ENCODE measurements around the gene HOGA1.
"Not testable (repeated sequence)": the region's sequence is repeated elsewhere in the genome, so short reads cannot be mapped to it uniquely, and the experiment has no call there.

The HOGA1 gene

GRCh38 chr10:97640174-97640867, 56.1 kb downstream of the HOGA1 start, which contains the start of gene PI4K2A:
TSS of gene PI4K2A (plus strand) at chr10:97640671. CDS start at chr10:97640743, 72 bp downstream.
- peak; percentile 97 for DNase-seq (ENCODE audit: low read depth)
- H3K4me3 ChIP-seq (ENCODE audit: low read length) = peak within 1 kb of the TSS; percentile 93
- TF ChIP-seq CTCF (conservative IDR thresholded peaks at IDR 0.05; ENCODE audit: low read depth, low read length) = no peak

- peak overlapping the region; percentile 93 for H3K4me3 ChIP-seq (ENCODE audit: low read length)
- TF ChIP-seq CTCF (conservative IDR thresholded peaks at IDR 0.05; ENCODE audit: low read depth, low read length) = peak; percentile 1
- DNase-seq (ENCODE audit: low read depth) = no peak
Measured at GRCh38 chr10:97640868-97641811, 57.0 kb downstream of the HOGA1 start.

GRCh38 chr10:97642471-97643159, 58.4 kb downstream of the HOGA1 start:
- not testable (repeated sequence) for DNase-seq (ENCODE audit: low read depth)
- peak overlapping the region; percentile 93 for H3K4me3 ChIP-seq (ENCODE audit: low read length)

- peak overlapping the region; percentile 20 for H3K4me3 ChIP-seq (ENCODE audit: low read length)
- DNase-seq (ENCODE audit: low read depth) = no peak
- TF ChIP-seq CTCF (conservative IDR thresholded peaks at IDR 0.05; ENCODE audit: low read depth, low read length) = no peak
Measured at GRCh38 chr10:97643441-97643985, 59.3 kb downstream of the HOGA1 start.

- peak; percentile 94 for DNase-seq (ENCODE audit: low read depth)
- H3K4me3 ChIP-seq (ENCODE audit: low read length) = no peak overlapping the region
- TF ChIP-seq CTCF (conservative IDR thresholded peaks at IDR 0.05; ENCODE audit: low read depth, low read length) = no peak
Measured at GRCh38 chr10:97644936-97645335, 60.7 kb downstream of the HOGA1 start.

- TF ChIP-seq CTCF (conservative IDR thresholded peaks at IDR 0.05; ENCODE audit: low read depth, low read length) = no peak
- no peak for DNase-seq (ENCODE audit: low read depth)
- H3K4me3 ChIP-seq (ENCODE audit: low read length) = no peak overlapping the region
Measured at GRCh38 chr10:97647556-97647955, 63.4 kb downstream of the HOGA1 start.

Measured in retinal pigment epithelial cell (primary cell).